Right lobe of liver (tissue), 4 donors: ENCODE data around the gene SEC24B.

Experiments
- POLR2A ChIP-seq: fragments of 450-650 bp; IDR thresholded peaks from one replicate; pipeline ENCODE4 v1.6.1; 2017; ENCODE audit warnings: antibody characterized with exemption, mild to moderate bottlenecking
- TF ChIP-seq, protein P1 (sequence below), 4 donors: fragments of 200-600 bp in 3 of 4; fragments of 450-650 bp in 1 of 4; IDR thresholded peaks; one replicate each; pipeline versions ENCODE4 v1.5.1 to v1.8.0; 2016 to 2022; ENCODE audit warnings: antibody characterized with exemption in 4 of 4, mild to moderate bottlenecking in 2 of 4
- donor health status: DM: no; HTN: no; CAD: no.
- donor health status: DM: no; HTN: no; CAD: no.
- donor health status: DM: no; HTN: yes; CAD: no.

GRCh38 chr4:109440948-109441347 lies 7.3 kb downstream of the SEC24B start:
- TF ChIP-seq, protein P1, sequence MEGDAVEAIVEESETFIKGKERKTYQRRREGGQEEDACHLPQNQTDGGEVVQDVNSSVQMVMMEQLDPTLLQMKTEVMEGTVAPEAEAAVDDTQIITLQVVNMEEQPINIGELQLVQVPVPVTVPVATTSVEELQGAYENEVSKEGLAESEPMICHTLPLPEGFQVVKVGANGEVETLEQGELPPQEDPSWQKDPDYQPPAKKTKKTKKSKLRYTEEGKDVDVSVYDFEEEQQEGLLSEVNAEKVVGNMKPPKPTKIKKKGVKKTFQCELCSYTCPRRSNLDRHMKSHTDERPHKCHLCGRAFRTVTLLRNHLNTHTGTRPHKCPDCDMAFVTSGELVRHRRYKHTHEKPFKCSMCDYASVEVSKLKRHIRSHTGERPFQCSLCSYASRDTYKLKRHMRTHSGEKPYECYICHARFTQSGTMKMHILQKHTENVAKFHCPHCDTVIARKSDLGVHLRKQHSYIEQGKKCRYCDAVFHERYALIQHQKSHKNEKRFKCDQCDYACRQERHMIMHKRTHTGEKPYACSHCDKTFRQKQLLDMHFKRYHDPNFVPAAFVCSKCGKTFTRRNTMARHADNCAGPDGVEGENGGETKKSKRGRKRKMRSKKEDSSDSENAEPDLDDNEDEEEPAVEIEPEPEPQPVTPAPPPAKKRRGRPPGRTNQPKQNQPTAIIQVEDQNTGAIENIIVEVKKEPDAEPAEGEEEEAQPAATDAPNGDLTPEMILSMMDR (IDR thresholded peaks at IDR 0.05) = no peak
- no peak for TF ChIP-seq POLR2A
